ENCODE measurements around the gene RAB3GAP1. TPM values are rescaled to one million over a fixed set of nuclear protein-coding genes. Genes with fewer than 3 reads are reported as not detected.

Gene RAB3GAP1
- total and polyA plus RNA-seq, 2 of the 4 experiments (the other 2 are of a cell fraction), result 21.2 to 65.8 TPM

DNA sequence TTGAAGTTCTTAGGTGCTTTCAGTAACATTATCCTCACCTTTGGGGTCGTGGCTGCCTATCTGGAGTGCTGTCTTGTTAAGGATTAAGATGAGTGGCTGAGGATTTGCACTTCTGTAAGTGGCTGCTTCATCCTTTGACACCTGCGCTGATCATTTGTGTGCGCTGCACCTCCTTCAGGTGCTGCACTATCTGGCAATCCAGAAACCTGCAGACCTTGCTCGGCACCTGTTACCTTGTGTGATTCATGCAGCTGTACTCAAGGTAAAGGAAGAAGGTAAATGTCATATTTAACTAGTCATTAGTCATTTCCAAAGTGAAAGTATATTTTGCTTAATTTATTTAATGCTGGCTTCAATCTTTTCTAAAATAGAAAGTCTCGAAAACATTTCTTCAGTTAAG, 110.3 kb downstream of the RAB3GAP1 start:
- dilution Hi-C loops (cut with HindIII; ENCODE audit: low sequenced_read_pairs, unreplicated experiment), result no loop called here
- TF ChIP-seq MAZ (IDR thresholded peaks at IDR 0.05; ENCODE audit: borderline replicate concordance, low read depth, low read length) (no peak), CHD1 (IDR thresholded peaks at IDR 0.05; ENCODE audit: low read depth, low read length) (no peak), SMC3 (IDR thresholded peaks at IDR 0.05; ENCODE audit: low read depth, low read length) (no peak), ELK1 (IDR thresholded peaks at IDR 0.05; ENCODE audit: borderline replicate concordance, low read depth, low read length) (no peak), CEBPB (IDR thresholded peaks at IDR 0.05; ENCODE audit: low read depth, low read length) (no peak), NFE2L2 (IDR thresholded peaks at IDR 0.05; ENCODE audit: low read depth, low read length) (no peak), RCOR1 (IDR thresholded peaks at IDR 0.05; ENCODE audit: insufficient replicate concordance, low read length) (no peak), MAFK (IDR thresholded peaks at IDR 0.05; ENCODE audit: low read depth, low read length) (no peak), RFX5 (IDR thresholded peaks at IDR 0.05; ENCODE audit: low read depth, low read length) (no peak), CTCF (conservative IDR thresholded peaks at IDR 0.05; ENCODE audit: low read depth, low read length) (no peak), MXI1 (IDR thresholded peaks at IDR 0.05; ENCODE audit: borderline replicate concordance, low read depth, low read length) (no peak)
- Histone ChIP-seq H4K91ac (ENCODE audit: insufficient read depth, low read depth, low read length) (no peak overlapping the region), H2BK15ac (ENCODE audit: low read depth, low read length) (no peak overlapping the region), H3K36me3 (ENCODE audit: control insufficient read depth, insufficient read depth, low read length) (peaks cover 18% of the 10 kb centered on the region), H4K5ac (ENCODE audit: low read depth, low read length) (no peak overlapping the region), H2AK5ac (ENCODE audit: low read depth, low read length) (no peak overlapping the region), H2BK5ac (ENCODE audit: low read depth, low read length, poor library complexity, severe bottlenecking) (no peak overlapping the region), H3K14ac (replicated peaks; ENCODE audit: low read depth, low read length) (no peak overlapping the region), H2BK120ac (ENCODE audit: low read depth, low read length) (no peak overlapping the region), H3K27me3 (ENCODE audit: control insufficient read depth, insufficient read depth, low read length) (no peaks in the 10 kb centered on the region), H3K4ac (ENCODE audit: low read depth, low read length) (no peak overlapping the region), H4K8ac (ENCODE audit: low read depth in 2 of 2, low read length in 2 of 2) (no peak overlapping the region), H2AFZ (replicated peaks; ENCODE audit: low read length, poor library complexity) (no peak overlapping the region), H3K79me1 (ENCODE audit: low read depth in 1 of 2, low read length in 2 of 2) (peaks cover 6 to 8% of the 10 kb centered on the region in 2 experiments; a peak in 2 of 4 replicates), H2BK20ac (ENCODE audit: low read depth, low read length) (no peak overlapping the region), H3K23ac (ENCODE audit: low read depth, low read length) (no peak overlapping the region), H3K4me1 (ENCODE audit: control insufficient read depth, insufficient read depth, low read length) (no peaks in the 10 kb centered on the region), H3K9me1 (ENCODE audit: insufficient read depth, low read length) (peaks cover 3% of the 10 kb centered on the region; the same call in 1 of the 2 replicates), H3K56ac (ENCODE audit: extremely low read depth, insufficient read depth, low read length) (no peak overlapping the region), H4K20me1 (ENCODE audit: insufficient read depth, low read length) (peaks cover 4% of the 10 kb centered on the region; the same call in 1 of the 2 replicates), H3K4me2 (ENCODE audit: low read depth, low read length) (no peak overlapping the region), H2AK9ac (replicated peaks; ENCODE audit: low read depth, low read length, poor library complexity) (no peak overlapping the region), H3K27ac (ENCODE audit: insufficient read depth, low read length) (no peak overlapping the region), H3K18ac (ENCODE audit: low read depth, low read length) (no peak overlapping the region), H3K9me3 (ENCODE audit: control insufficient read depth, insufficient read depth, low read length) (no peaks in the 10 kb centered on the region), H3K4me3 (ENCODE audit: insufficient read depth, low read depth, low read length) (no peak overlapping the region), H3K9ac (ENCODE audit: low read depth, low read length) (no peak overlapping the region)
- CTCF ChIA-PET, result no interaction called here
- intact Hi-C loops (cut with micrococcal nuclease), result loop anchor here (10.0 kb wide), 1 partner anchor 542 kb away; no protein-coding TSS in a partner anchor
- POLR2A ChIA-PET (ENCODE audit: unreplicated experiment), result no interaction called here
- no peak for DNase-seq
- no CpG with 5 or more reads among the region's 5 CpGs for WGBS, 2 experiments (ENCODE audit: extremely low coverage in 2 of 2, insufficient read length in 1 of 2)
- in situ Hi-C loops (cut with MboI; ENCODE audit: low sequenced_read_pairs), result no loop called here
- BruUV-seq (replicated peaks), result no TSS peak
- no peak for ATAC-seq (ENCODE audit: low read depth)
